HG02759 (cell line): ENCODE results near the gene TRAPPC14.

Source experiments
- ATAC-seq: cut with Tn5 transposase; IDR thresholded peaks from one replicate; pipeline ENCODE4 v1.9.1; 2021; ENCODE audit warnings: mild to moderate bottlenecking, moderate library complexity; ENCODE audit not compliant: unreplicated experiment

Gene TRAPPC14

GRCh38 chr7:100173806-100174495 lies 15.4 kb upstream of the TRAPPC14 start:
- ATAC-seq: no peak

GRCh38 chr7:100171840-100172239 lies 13.3 kb upstream of the TRAPPC14 start:
- ATAC-seq: no peak

- no peak for ATAC-seq
Measured at GRCh38 chr7:100171087-100171681, 12.7 kb upstream of the TRAPPC14 start.

- no peak for ATAC-seq
Measured at GRCh38 chr7:100170101-100170897, 11.8 kb upstream of the TRAPPC14 start.

- no peak for ATAC-seq
Measured at GRCh38 chr7:100169147-100169850, 10.8 kb upstream of the TRAPPC14 start.

GRCh38 chr7:100167912-100168323 lies 9.4 kb upstream of the TRAPPC14 start:
- no peak for ATAC-seq

GRCh38 chr7:100166970-100167911 lies 8.7 kb upstream of the TRAPPC14 start:
- no peak for ATAC-seq

GRCh38 chr7:100166317-100166940 lies 7.9 kb upstream of the TRAPPC14 start:
- no peak for ATAC-seq

GRCh38 chr7:100163871-100164270 lies 5.3 kb upstream of the TRAPPC14 start:
- no peak for ATAC-seq

- ATAC-seq: no peak
Measured at GRCh38 chr7:100163006-100163531, 4.5 kb upstream of the TRAPPC14 start.

GRCh38 chr7:100160067-100160466 lies 1.5 kb upstream of the TRAPPC14 start:
- no peak for ATAC-seq

- ATAC-seq: no peak
Measured at GRCh38 chr7:100159099-100159623, 638 bp upstream of the TRAPPC14 start.

GRCh38 chr7:100157334-100158228 lies 942 bp downstream of the TRAPPC14 start:
- ATAC-seq: peak; percentile 16

- ATAC-seq: no peak
Measured at GRCh38 chr7:100157069-100157333, 1.5 kb downstream of the TRAPPC14 start.

GRCh38 chr7:100156331-100157068 lies 2.0 kb downstream of the TRAPPC14 start:
- no peak for ATAC-seq

GRCh38 chr7:100155553-100156317 lies 2.8 kb downstream of the TRAPPC14 start:
- no peak for ATAC-seq
